ENCODE measurements around the gene CDH4. TPM values are rescaled to one million over a fixed set of nuclear protein-coding genes. Genes with fewer than 3 reads are reported as not detected.
A peak's percentile ranks its signal among the peaks of the same experiment; 100 is the strongest.

CDH4 gene
- total and polyA plus RNA-seq, 2 of the 13 experiments (the other 11 are each of a cell fraction or from before 2014, with no cell fraction given), result not detected

DNA sequence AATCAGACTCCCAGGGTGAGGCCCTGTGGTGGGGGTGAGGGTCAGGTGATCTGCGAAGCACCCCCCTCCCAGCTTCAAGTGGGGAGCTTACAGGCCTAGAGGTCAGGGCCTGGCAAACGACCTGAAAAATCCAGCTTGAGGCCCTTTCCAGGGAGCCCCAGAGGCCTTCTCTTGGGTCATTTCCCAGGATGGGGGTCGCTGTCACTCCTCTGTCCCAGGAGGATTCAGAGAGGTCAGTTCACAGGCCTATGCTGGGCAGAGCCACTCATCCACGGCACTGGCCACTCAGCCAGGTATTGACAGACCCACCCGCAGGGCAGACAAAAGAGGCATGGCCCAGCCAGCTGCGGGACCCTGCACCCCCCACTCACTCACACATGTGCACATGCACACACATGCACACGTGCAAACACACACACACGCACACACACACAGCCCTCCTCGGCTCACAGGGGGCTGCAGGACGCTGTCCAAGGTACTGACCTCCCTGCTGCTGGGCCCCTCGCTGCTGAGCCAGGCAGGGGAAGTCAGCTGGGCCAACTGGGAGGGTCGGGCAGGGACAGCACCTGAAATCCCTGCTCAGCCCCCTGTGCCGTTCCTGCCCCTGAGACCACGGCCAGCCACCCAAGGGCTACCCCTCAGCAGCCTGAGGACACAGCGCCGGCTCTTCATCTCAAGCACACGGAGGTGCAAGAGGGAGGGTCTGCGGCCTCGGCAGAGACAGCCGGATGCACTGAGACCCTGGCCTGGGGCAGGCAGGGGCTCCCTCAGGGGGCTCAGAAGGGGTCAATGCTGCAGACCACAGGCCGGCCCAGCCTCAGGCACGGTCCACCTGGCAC, 699.9 kb downstream of the CDH4 start (continued):
- TF ChIP-seq KLF13 (CRISPR knock-in tag; IDR thresholded peaks at IDR 0.05) (peak; percentile 78; the same call in 1 of the 2 replicates), ZBTB1 (CRISPR knock-in tag; IDR thresholded peaks at IDR 0.05; ENCODE audit: borderline replicate concordance) (peak; percentile 95; the same call in 1 of the 2 replicates), NFIB (CRISPR knock-in tag; IDR thresholded peaks at IDR 0.05; ENCODE audit: borderline replicate concordance) (peak; percentile 15; the same call in 1 of the 2 replicates), RELA (CRISPR knock-in tag; IDR thresholded peaks at IDR 0.05) (0 out of 2 replicates have a peak, but pooled peaks have one; percentile 50), ZNF557 (CRISPR knock-in tag; IDR thresholded peaks at IDR 0.05) (peak; percentile 99), ZNF3 (CRISPR knock-in tag; IDR thresholded peaks at IDR 0.05) (peak; percentile 24; the same call in 1 of the 2 replicates), ZNF644 (CRISPR knock-in tag; IDR thresholded peaks at IDR 0.05; ENCODE audit: low read depth) (peak; percentile 35; the same call in 1 of the 2 replicates), ZNF605 (CRISPR knock-in tag; IDR thresholded peaks at IDR 0.05) (peak; percentile 96), ZSCAN20 (CRISPR knock-in tag; IDR thresholded peaks at IDR 0.05; ENCODE audit: borderline replicate concordance) (peak; percentile 89; the same call in 1 of the 2 replicates), ZNF792 (CRISPR knock-in tag; IDR thresholded peaks at IDR 0.05) (peak; percentile 95; the same call in 1 of the 2 replicates), PHF8 (CRISPR knock-in tag; IDR thresholded peaks at IDR 0.05) (no peak), ZNF737 (CRISPR knock-in tag; IDR thresholded peaks at IDR 0.05; ENCODE audit: borderline replicate concordance) (peak; percentile 99; the same call in 1 of the 2 replicates), ZNF7 (CRISPR knock-in tag; IDR thresholded peaks at IDR 0.05) (peak; percentile 63), TBX2 (CRISPR knock-in tag; IDR thresholded peaks at IDR 0.05; ENCODE audit: borderline replicate concordance) (peak; percentile 92), DMAP1 (CRISPR knock-in tag; IDR thresholded peaks at IDR 0.05) (no peak; the same call in 1 of the 2 replicates), KLF6 (CRISPR knock-in tag; IDR thresholded peaks at IDR 0.05) (peak; percentile 99), ZNF331 (CRISPR knock-in tag; IDR thresholded peaks at IDR 0.05) (peak; percentile 96), ZNF589 (CRISPR knock-in tag; conservative IDR thresholded peaks at IDR 0.05) (peak; percentile 99), ELF4 (CRISPR knock-in tag; IDR thresholded peaks at IDR 0.05; ENCODE audit: borderline replicate concordance) (peak; percentile 73; the same call in 1 of the 2 replicates), STAT5B (CRISPR knock-in tag; IDR thresholded peaks at IDR 0.05) (peak; percentile 97), NFKB2 (CRISPR knock-in tag; IDR thresholded peaks at IDR 0.05; ENCODE audit: borderline replicate concordance) (peak; percentile 99), ATAD3A (CRISPR knock-in tag; IDR thresholded peaks at IDR 0.05) (peak; percentile 97), AHR (CRISPR knock-in tag; IDR thresholded peaks at IDR 0.05) (peak; percentile 99), ZMYM2 (CRISPR knock-in tag; IDR thresholded peaks at IDR 0.05) (peak; percentile 70; the same call in 1 of the 2 replicates), ZKSCAN1 (IDR thresholded peaks at IDR 0.05; ENCODE audit: low read length) (no peak), ZBTB7B (CRISPR knock-in tag; IDR thresholded peaks at IDR 0.05) (peak; percentile 97)
- TF ChIP-seq, protein P1, sequence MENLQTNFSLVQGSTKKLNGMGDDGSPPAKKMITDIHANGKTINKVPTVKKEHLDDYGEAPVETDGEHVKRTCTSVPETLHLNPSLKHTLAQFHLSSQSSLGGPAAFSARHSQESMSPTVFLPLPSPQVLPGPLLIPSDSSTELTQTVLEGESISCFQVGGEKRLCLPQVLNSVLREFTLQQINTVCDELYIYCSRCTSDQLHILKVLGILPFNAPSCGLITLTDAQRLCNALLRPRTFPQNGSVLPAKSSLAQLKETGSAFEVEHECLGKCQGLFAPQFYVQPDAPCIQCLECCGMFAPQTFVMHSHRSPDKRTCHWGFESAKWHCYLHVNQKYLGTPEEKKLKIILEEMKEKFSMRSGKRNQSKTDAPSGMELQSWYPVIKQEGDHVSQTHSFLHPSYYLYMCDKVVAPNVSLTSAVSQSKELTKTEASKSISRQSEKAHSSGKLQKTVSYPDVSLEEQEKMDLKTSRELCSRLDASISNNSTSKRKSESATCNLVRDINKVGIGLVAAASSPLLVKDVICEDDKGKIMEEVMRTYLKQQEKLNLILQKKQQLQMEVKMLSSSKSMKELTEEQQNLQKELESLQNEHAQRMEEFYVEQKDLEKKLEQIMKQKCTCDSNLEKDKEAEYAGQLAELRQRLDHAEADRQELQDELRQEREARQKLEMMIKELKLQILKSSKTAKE (CRISPR knock-in tag; IDR thresholded peaks at IDR 0.05; ENCODE audit: borderline replicate concordance), result peak; percentile 85
- TF ChIP-seq, protein P2, sequence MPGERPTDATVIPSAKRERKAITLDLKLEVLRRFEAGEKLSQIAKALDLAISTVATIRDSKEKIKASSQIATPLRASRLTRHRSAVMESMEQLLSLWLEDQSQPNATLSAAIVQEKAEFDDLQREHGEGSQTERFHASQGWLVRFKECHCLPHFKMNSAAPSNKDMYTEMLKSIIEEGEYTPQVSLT (CRISPR knock-in tag; IDR thresholded peaks at IDR 0.05; ENCODE audit: borderline replicate concordance, low read depth), result no peak; the same call in 1 of the 2 replicates
- TF ChIP-seq, protein P3, sequence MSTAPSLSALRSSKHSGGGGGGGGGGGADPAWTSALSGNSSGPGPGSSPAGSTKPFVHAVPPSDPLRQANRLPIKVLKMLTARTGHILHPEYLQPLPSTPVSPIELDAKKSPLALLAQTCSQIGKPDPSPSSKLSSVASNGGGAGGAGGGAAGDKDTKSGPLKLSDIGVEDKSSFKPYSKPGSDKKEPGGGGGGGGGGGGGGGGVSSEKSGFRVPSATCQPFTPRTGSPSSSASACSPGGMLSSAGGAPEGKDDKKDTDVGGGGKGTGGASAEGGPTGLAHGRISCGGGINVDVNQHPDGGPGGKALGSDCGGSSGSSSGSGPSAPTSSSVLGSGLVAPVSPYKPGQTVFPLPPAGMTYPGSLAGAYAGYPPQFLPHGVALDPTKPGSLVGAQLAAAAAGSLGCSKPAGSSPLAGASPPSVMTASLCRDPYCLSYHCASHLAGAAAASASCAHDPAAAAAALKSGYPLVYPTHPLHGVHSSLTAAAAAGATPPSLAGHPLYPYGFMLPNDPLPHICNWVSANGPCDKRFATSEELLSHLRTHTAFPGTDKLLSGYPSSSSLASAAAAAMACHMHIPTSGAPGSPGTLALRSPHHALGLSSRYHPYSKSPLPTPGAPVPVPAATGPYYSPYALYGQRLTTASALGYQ (CRISPR knock-in tag; IDR thresholded peaks at IDR 0.05), result peak; percentile 51; the same call in 1 of the 2 replicates

Data from HepG2 (cell line).